CD4-positive, CD25-positive, alpha-beta regulatory T cell (primary cell): ENCODE data around the gene IFI6. TPM values are rescaled to one million over a fixed set of nuclear protein-coding genes. Genes with fewer than 3 reads are reported as not detected.
"Not testable (repeated sequence)": the region's sequence is repeated elsewhere in the genome, so short reads cannot be mapped to it uniquely, and the experiment has no call there.

Source experiments
- ATAC-seq, 2 donors: fragments of 150-1000 bp; cut with Tn5 transposase; one replicate each; pipeline ENCODE4 v1.10.0; 2021; ENCODE audit warnings: low read depth in 2 of 2, moderate number of reproducible peaks in 2 of 2, moderate library complexity in 1 of 2
- DNase-seq, 3 donors: peaks; one replicate each; pipeline versions ENCODE4 v3.0.0 to v3.0.0-alpha.2; 2012 to 2022; ENCODE audit warnings: mixed read lengths in 1 of 3
- H3K27ac ChIP-seq: one replicate; pipeline ENCODE4 v1.7.0; 2013; ENCODE audit warnings: mild to moderate bottlenecking, low read length; ENCODE audit not compliant: insufficient read depth, poor library complexity, severe bottlenecking
- H3K27me3 ChIP-seq: one replicate; pipeline ENCODE4 v1.7.0; 2013; ENCODE audit warnings: low read length; ENCODE audit not compliant: control insufficient read depth, insufficient read depth
- H3K36me3 ChIP-seq: one replicate; pipeline ENCODE4 v1.7.0; 2013; ENCODE audit warnings: mild to moderate bottlenecking, low read length, moderate library complexity; ENCODE audit not compliant: control insufficient read depth, insufficient read depth
- H3K4me1 ChIP-seq: 2 replicates; pipeline ENCODE4 v1.7.0; 2013; ENCODE audit warnings: mild to moderate bottlenecking, low read length; ENCODE audit not compliant: insufficient read depth, control insufficient read depth, poor library complexity, severe bottlenecking
- H3K4me3 ChIP-seq: one replicate; pipeline ENCODE4 v1.7.0; 2013; ENCODE audit warnings: low read depth, mild to moderate bottlenecking, low read length, moderate library complexity
- H3K9me3 ChIP-seq, 2 experiments: 1 replicate in 1 of 2; 2 replicates in 1 of 2; pipeline ENCODE4 v1.7.0; 2013; ENCODE audit warnings: low read length in 2 of 2, mild to moderate bottlenecking in 1 of 2, moderate library complexity in 1 of 2; ENCODE audit not compliant: control insufficient read depth in 2 of 2
- H3K27ac Mint-ChIP-seq, 3 donors: one replicate each; pipeline ENCODE4 v1.8.0; 2020 to 2022; ENCODE audit warnings: mild to moderate bottlenecking in 3 of 3, mixed read lengths in 3 of 3, moderate library complexity in 2 of 3
- H3K27me3 Mint-ChIP-seq: one replicate; pipeline ENCODE4 v1.8.0; 2022; ENCODE audit warnings: mild to moderate bottlenecking, mixed read lengths
- H3K36me3 Mint-ChIP-seq: one replicate; pipeline ENCODE4 v1.8.0; 2020; ENCODE audit warnings: mixed read lengths
- H3K4me1 Mint-ChIP-seq, 4 donors: one replicate each; pipeline ENCODE4 v1.8.0; 2020 to 2022; ENCODE audit warnings: mixed read lengths in 4 of 4, mild to moderate bottlenecking in 1 of 4
- H3K4me3 Mint-ChIP-seq, 4 donors: one replicate each; pipeline ENCODE4 v1.8.0; 2020 to 2022; ENCODE audit warnings: mild to moderate bottlenecking in 4 of 4, mixed read lengths in 4 of 4, moderate library complexity in 3 of 4
- H3K9me3 Mint-ChIP-seq, 7 donors: one replicate each; pipeline ENCODE4 v1.8.0; 2020 to 2022; ENCODE audit warnings: mixed read lengths in 7 of 7, mild to moderate bottlenecking in 3 of 7, moderate library complexity in 2 of 7
- polyA plus RNA-seq, 4 donors: library from polyadenylated mRNA; unstranded; fragments of 300-500 nt; fragmentation: Illumina TruSeq; gene quantifications; one replicate each; pipeline ENCODE4 v1.2.3, GENCODE V29; 2021
- total RNA-seq: library from RNA; stranded (reverse); gene quantifications from one replicate; pipeline ENCODE4 v1.2.3, GENCODE V29; 2022

Gene IFI6
- total and polyA plus RNA-seq, 5 donors from 2014 or later = 49.7 to 199 (median 169) TPM

GRCh38 chr1:27705545-27705944, 33.6 kb upstream of the IFI6 start:
- Mint-ChIP-seq H3K4me3 (no peak overlapping the region), H3K4me1 (no peaks in the 10 kb centered on the region), H3K27ac (no peak overlapping the region), H3K36me3 (no peaks in the 10 kb centered on the region), H3K9me3 (peaks cover 0 to 14% (median 2%) of the 10 kb centered on the region in 7 donors), H3K27me3 (peaks cover 29% of the 10 kb centered on the region)
- Histone ChIP-seq H3K4me1 (no peaks in the 10 kb centered on the region), H3K27ac (no peak overlapping the region), H3K9me3 (peaks cover 5 to 6% of the 10 kb centered on the region in 2 experiments), H3K4me3 (no peak overlapping the region), H3K36me3 (no peaks in the 10 kb centered on the region), H3K27me3 (peaks cover 10% of the 10 kb centered on the region)
- ATAC-seq = no peak
- DNase-seq = no peak

- Mint-ChIP-seq H3K4me1 (no peaks in the 10 kb centered on the region), H3K4me3 (no peak overlapping the region), H3K36me3 (no peaks in the 10 kb centered on the region), H3K27ac (no peak overlapping the region), H3K27me3 (peaks cover 29% of the 10 kb centered on the region), H3K9me3 (peaks cover 0 to 14% (median 2%) of the 10 kb centered on the region in 7 donors)
- no peak for DNase-seq
- no peaks in the 10 kb centered on the region for H3K36me3 ChIP-seq
- no peaks in the 10 kb centered on the region for H3K4me1 ChIP-seq
- no peak overlapping the region for H3K4me3 ChIP-seq
- no peak for ATAC-seq
- peaks cover 5 to 6% of the 10 kb centered on the region in 2 experiments for H3K9me3 ChIP-seq
- H3K27me3 ChIP-seq = peaks cover 14% of the 10 kb centered on the region
- no peak overlapping the region for H3K27ac ChIP-seq
Observed at GRCh38 chr1:27704958-27705357, 33.0 kb upstream of the IFI6 start.

GRCh38 chr1:27696835-27697234, 24.8 kb upstream of the IFI6 start:
- H3K9me3 Mint-ChIP-seq, H3K4me1 Mint-ChIP-seq, H3K4me1 ChIP-seq, H3K36me3 ChIP-seq, ATAC-seq, H3K36me3 Mint-ChIP-seq, H3K27ac Mint-ChIP-seq, H3K27ac ChIP-seq, H3K9me3 ChIP-seq, DNase-seq, H3K4me3 Mint-ChIP-seq, H3K4me3 ChIP-seq: not testable (repeated sequence)
- H3K27me3 Mint-ChIP-seq = peaks cover 32% of the 10 kb centered on the region
- peaks cover 27% of the 10 kb centered on the region for H3K27me3 ChIP-seq

GRCh38 chr1:27690183-27690582, 18.2 kb upstream of the IFI6 start:
- H3K4me3 Mint-ChIP-seq = no peak overlapping the region
- H3K27me3 ChIP-seq = peaks cover 14% of the 10 kb centered on the region
- peak in 1 of 3 donors; percentile 28 for DNase-seq
- H3K4me3 ChIP-seq = no peak overlapping the region
- H3K4me1 Mint-ChIP-seq = peaks cover 0 to 3% (median 0%) of the 10 kb centered on the region in 4 donors
- no peaks in the 10 kb centered on the region for H3K36me3 ChIP-seq
- no peaks in the 10 kb centered on the region for H3K4me1 ChIP-seq
- H3K9me3 Mint-ChIP-seq = peaks cover 0 to 4% (median 0%) of the 10 kb centered on the region in 7 donors
- no peaks in the 10 kb centered on the region for H3K9me3 ChIP-seq
- H3K27me3 Mint-ChIP-seq = peaks cover 18% of the 10 kb centered on the region
- H3K36me3 Mint-ChIP-seq = no peaks in the 10 kb centered on the region
- H3K27ac ChIP-seq = no peak overlapping the region
- ATAC-seq = no peak
- H3K27ac Mint-ChIP-seq = no peak overlapping the region

- no peak overlapping the region for H3K27ac ChIP-seq
- H3K9me3 Mint-ChIP-seq = peaks cover 0 to 4% (median 0%) of the 10 kb centered on the region in 7 donors
- no peaks in the 10 kb centered on the region for H3K36me3 Mint-ChIP-seq
- no peak overlapping the region for H3K4me3 ChIP-seq
- peaks cover 18% of the 10 kb centered on the region for H3K27me3 Mint-ChIP-seq
- ATAC-seq (no peak), DNase-seq (no peak)
- no peaks in the 10 kb centered on the region for H3K9me3 ChIP-seq
- no peak overlapping the region for H3K27ac Mint-ChIP-seq
- H3K4me1 Mint-ChIP-seq = peaks cover 0 to 3% (median under 1%) of the 10 kb centered on the region in 4 donors
- H3K36me3 ChIP-seq = no peaks in the 10 kb centered on the region
- H3K4me3 Mint-ChIP-seq = no peak overlapping the region
- H3K27me3 ChIP-seq = peaks cover 14% of the 10 kb centered on the region
- H3K4me1 ChIP-seq = no peaks in the 10 kb centered on the region
Observed at GRCh38 chr1:27689423-27690173, 17.6 kb upstream of the IFI6 start.

- H3K4me1 ChIP-seq = no peaks in the 10 kb centered on the region
- peaks cover 0 to 3% (median under 1%) of the 10 kb centered on the region in 4 donors for H3K4me1 Mint-ChIP-seq
- ATAC-seq = no peak
Observed at GRCh38 chr1:27687906-27688305, 15.9 kb upstream of the IFI6 start.

GRCh38 chr1:27686223-27686990, 14.4 kb upstream of the IFI6 start:
- Histone ChIP-seq H3K27me3 (peaks cover 6% of the 10 kb centered on the region), H3K4me1 (no peaks in the 10 kb centered on the region), H3K36me3 (no peaks in the 10 kb centered on the region), H3K9me3 (peaks cover 7 to 11% of the 10 kb centered on the region in 2 experiments), H3K4me3 (no peak overlapping the region), H3K27ac (no peak overlapping the region)
- Mint-ChIP-seq H3K36me3 (peaks cover under 1% of the 10 kb centered on the region), H3K4me1 (peaks cover 0 to 3% (median under 1%) of the 10 kb centered on the region in 4 donors), H3K4me3 (peak overlapping the region in 1 of 4 donors; percentile 79), H3K9me3 (peaks cover 0 to 13% (median 4%) of the 10 kb centered on the region in 7 donors), H3K27me3 (peaks cover 12% of the 10 kb centered on the region), H3K27ac (no peak overlapping the region)
- ATAC-seq = no peak
- peak in 1 of 3 donors; percentile 26 for DNase-seq

More at GRCh38 chr1:27687906-27688305, 15.9 kb upstream of the IFI6 start:
- Histone ChIP-seq H3K27me3 (peaks cover 9% of the 10 kb centered on the region), H3K4me3 (no peak overlapping the region), H3K9me3 (no peaks in the 10 kb centered on the region), H3K27ac (no peak overlapping the region), H3K36me3 (no peaks in the 10 kb centered on the region)
- no peak for DNase-seq
- no peak overlapping the region for H3K27ac Mint-ChIP-seq
- peaks cover 12% of the 10 kb centered on the region for H3K27me3 Mint-ChIP-seq
- peaks cover 0 to 7% (median 2%) of the 10 kb centered on the region in 7 donors for H3K9me3 Mint-ChIP-seq
- no peak overlapping the region for H3K4me3 Mint-ChIP-seq
- no peaks in the 10 kb centered on the region for H3K36me3 Mint-ChIP-seq
